HG02938 (cell line): Measurements from ENCODE around the gene PER3.
"Not testable (repeated sequence)": the region's sequence is repeated elsewhere in the genome, so short reads cannot be mapped to it uniquely, and the experiment has no call there.

Source experiments
- ATAC-seq: cut with Tn5 transposase; IDR thresholded peaks from one replicate; pipeline ENCODE4 v1.9.1; 2021; ENCODE audit warnings: mild to moderate bottlenecking, moderate library complexity; ENCODE audit not compliant: unreplicated experiment

Gene PER3

GRCh38 chr1:7778133-7778628 is 5.9 kb upstream of the PER3 start:
- no peak for ATAC-seq

- ATAC-seq, result no peak
Measured at GRCh38 chr1:7780976-7781375, 3.1 kb upstream of the PER3 start.

GRCh38 chr1:7781501-7781900 is 2.6 kb upstream of the PER3 start:
- ATAC-seq, result no peak

- no peak for ATAC-seq
Measured at GRCh38 chr1:7781923-7782495, 2.1 kb upstream of the PER3 start.

GRCh38 chr1:7783178-7783711 is 846 bp upstream of the PER3 start:
- no peak for ATAC-seq

- no peak for ATAC-seq
Measured at GRCh38 chr1:7784492-7785071, 491 bp downstream of the PER3 start.

GRCh38 chr1:7785108-7785507 is 1.0 kb downstream of the PER3 start:
- no peak for ATAC-seq

- no peak for ATAC-seq
Measured at GRCh38 chr1:7786795-7787194, 2.7 kb downstream of the PER3 start.

GRCh38 chr1:7789828-7790227 is 5.7 kb downstream of the PER3 start:
- ATAC-seq, result no peak

- not testable (repeated sequence) for ATAC-seq
Measured at GRCh38 chr1:7791027-7791426, 6.9 kb downstream of the PER3 start.

- ATAC-seq, result no peak
Measured at GRCh38 chr1:7795406-7795805, 11.3 kb downstream of the PER3 start.

- ATAC-seq, result no peak
Measured at GRCh38 chr1:7805460-7805859, 21.4 kb downstream of the PER3 start.

GRCh38 chr1:7808253-7808844 is 24.3 kb downstream of the PER3 start:
- no peak for ATAC-seq

- no peak for ATAC-seq
Measured at GRCh38 chr1:7809742-7810141, 25.7 kb downstream of the PER3 start.

- ATAC-seq, result no peak
Measured at GRCh38 chr1:7810395-7810794, 26.3 kb downstream of the PER3 start.

- no peak for ATAC-seq
Measured at GRCh38 chr1:7811476-7811875, 27.4 kb downstream of the PER3 start.

- no peak for ATAC-seq
Measured at GRCh38 chr1:7813677-7814373, 29.7 kb downstream of the PER3 start.

GRCh38 chr1:7821282-7821681 is 37.2 kb downstream of the PER3 start:
- ATAC-seq, result no peak

GRCh38 chr1:7824701-7825100 is 40.6 kb downstream of the PER3 start:
- no peak for ATAC-seq

- ATAC-seq, result no peak
Measured at GRCh38 chr1:7826363-7826762, 42.3 kb downstream of the PER3 start.

GRCh38 chr1:7827126-7827955 is 43.2 kb downstream of the PER3 start:
- ATAC-seq, result no peak
